SK-N-SH (cell line): ENCODE measurements around the gene TRIM46. TPM values are rescaled to one million over a fixed set of nuclear protein-coding genes. Genes with fewer than 3 reads are reported as not detected.
A peak's percentile ranks its signal among the peaks of the same experiment; 100 is the strongest.

Experiments
- CTCF ChIA-PET: fragments of 300-600, 350-600 bp; formaldehyde crosslinking; extraction: SDS; loops from one replicate; lab custom pipeline; 2021; lab: Yijun Ruan, JAX
- POLR2A ChIA-PET: fragments of 350-600 bp; sonication (Branson Sonifier 250); formaldehyde crosslinking; extraction: SDS; loops from one replicate; lab custom pipeline; 2020; ENCODE audit warnings: antibody characterized with exemption, inconsistent platforms; lab: Yijun Ruan, JAX
- DNase-seq: peaks from one replicate; pipeline ENCODE4 v3.0.0; 2012
- H2AFZ ChIP-seq: fragments of 200-600 bp; sonication (generic); 2 replicates; pipeline ENCODE4 v1.8.1; 2016; ENCODE audit warnings: antibody characterized with exemption, mild to moderate bottlenecking, low read depth
- H3F3A ChIP-seq: fragments of 200-600 bp; sonication (generic); replicated peaks from 2 replicates; pipeline ENCODE3; 2016; ENCODE audit warnings: antibody characterized with exemption, mild to moderate bottlenecking; ENCODE audit not compliant: insufficient read depth
- H3K27ac ChIP-seq, 2 experiments: fragments of 200-500 bp in 1 of 2; fragments of 200-600 bp in 1 of 2; sonication (Bioruptor generic) in 1 of 2; sonication (generic), shearing (Covaris generic) in 1 of 2; 2 replicates each; pipeline versions ENCODE4 v1.5.1 to v1.6.1; 2014 to 2016; ENCODE audit warnings: low read depth in 2 of 2, inconsistent platforms in 1 of 2, low read length in 1 of 2, mild to moderate bottlenecking in 1 of 2, mixed read lengths in 1 of 2
- H3K27me3 ChIP-seq: fragments of 200-600 bp; sonication (generic), shearing (Covaris generic); 2 replicates; pipeline ENCODE4 v1.6.1; 2016; ENCODE audit warnings: mixed run types; ENCODE audit not compliant: insufficient read depth
- H3K36me3 ChIP-seq, 2 experiments: fragments of 200-500 bp in 1 of 2; fragments of 200-600 bp in 1 of 2; sonication (Bioruptor generic) in 1 of 2; sonication (generic) in 1 of 2; replicated peaks in 1 of 2; 2 replicates each; pipeline versions ENCODE3 to v1.5.1; 2014 to 2016; ENCODE audit warnings: low read length in 1 of 2, mild to moderate bottlenecking in 1 of 2; ENCODE audit not compliant: insufficient read depth in 2 of 2, control insufficient read depth in 1 of 2
- H3K4me1 ChIP-seq, 2 experiments: fragments of 200-500 bp in 1 of 2; fragments of 200-600 bp in 1 of 2; sonication (Bioruptor generic) in 1 of 2; sonication (generic), shearing (Covaris generic) in 1 of 2; 2 replicates each; pipeline versions ENCODE4 v1.5.1 to v1.6.1; 2014 to 2016; ENCODE audit warnings: low read depth in 1 of 2, low read length in 1 of 2, mixed run types in 1 of 2; ENCODE audit not compliant: insufficient read depth in 2 of 2, control insufficient read depth in 1 of 2
- H3K4me2 ChIP-seq: fragments of 200-600 bp; sonication (generic), shearing (Covaris generic); 2 replicates; pipeline ENCODE4 v1.6.1; 2017; ENCODE audit warnings: mixed run types
- H3K4me3 ChIP-seq, 2 experiments: fragments of 200-500 bp in 1 of 2; fragments of 200-600 bp in 1 of 2; sonication (Bioruptor generic) in 1 of 2; sonication (generic), shearing (Covaris generic) in 1 of 2; 2 replicates each; pipeline versions ENCODE4 v1.5.1 to v1.8.1; 2014 to 2016; ENCODE audit warnings: low read depth in 2 of 2, inconsistent platforms in 1 of 2, low read length in 1 of 2, mild to moderate bottlenecking in 1 of 2, mixed read lengths in 1 of 2, moderate library complexity in 1 of 2
- H3K79me2 ChIP-seq: fragments of 200-600 bp; sonication (generic); 2 replicates; pipeline ENCODE4 v1.8.1; 2017; ENCODE audit warnings: mild to moderate bottlenecking; ENCODE audit not compliant: insufficient read depth
- H3K9ac ChIP-seq: fragments of 200-600 bp; sonication (generic); 2 replicates; pipeline ENCODE4 v1.6.1; 2017; ENCODE audit warnings: mixed run types
- H3K9me2 ChIP-seq: fragments of 200-600 bp; sonication (generic); 2 replicates; pipeline ENCODE4 v1.6.1; 2017; ENCODE audit warnings: mixed run types
- H3K9me3 ChIP-seq: fragments of 200-600 bp; sonication (generic); 2 replicates; pipeline ENCODE4 v1.6.1; 2017; ENCODE audit warnings: mixed run types, mild to moderate bottlenecking, moderate library complexity
- H4K20me1 ChIP-seq: fragments of 200-600 bp; sonication (generic); 2 replicates; pipeline ENCODE4 v1.6.1; 2017; ENCODE audit warnings: mild to moderate bottlenecking, mixed run types; ENCODE audit not compliant: insufficient read depth
- CTCF ChIP-seq: fragments of 200-600 bp; sonication (generic); IDR thresholded peaks from 2 replicates; pipeline ENCODE4 v1.6.1; 2017; ENCODE audit warnings: antibody characterized with exemption, mild to moderate bottlenecking, moderate library complexity
- FOSL2 ChIP-seq: IDR thresholded peaks from 2 replicates; pipeline ENCODE4 v1.4.0; 2012; ENCODE audit warnings: low read depth, mild to moderate bottlenecking, moderate library complexity, borderline replicate concordance
- FOXM1 ChIP-seq: IDR thresholded peaks from 2 replicates; pipeline ENCODE4 v1.4.0; 2012; ENCODE audit warnings: low read depth, mild to moderate bottlenecking
- MXI1 ChIP-seq: IDR thresholded peaks from 2 replicates; pipeline ENCODE4 v1.6.1; 2012; ENCODE audit warnings: mild to moderate bottlenecking, low read depth, low read length, improper control_type of control experiment
- RAD21 ChIP-seq: IDR thresholded peaks from 2 replicates; pipeline ENCODE4 v1.6.1; 2012; ENCODE audit warnings: mild to moderate bottlenecking, low read length
- RCOR1 ChIP-seq: fragments of 150-350 bp; IDR thresholded peaks from 2 replicates; pipeline ENCODE4 v1.6.1; 2017; ENCODE audit warnings: antibody characterized with exemption, low read length
- REST ChIP-seq: IDR thresholded peaks from 2 replicates; pipeline ENCODE4 v1.6.1; 2012; ENCODE audit warnings: mild to moderate bottlenecking, low read depth, low read length, moderate library complexity
- RFX5 ChIP-seq: IDR thresholded peaks from 2 replicates; pipeline ENCODE4 v1.6.1; 2012; ENCODE audit warnings: mild to moderate bottlenecking, improper control_type of control experiment, low read length
- RXRA ChIP-seq: IDR thresholded peaks from 2 replicates; pipeline ENCODE4 v1.4.0; 2012; ENCODE audit warnings: low read depth, mild to moderate bottlenecking, borderline replicate concordance
- SMC3 ChIP-seq: IDR thresholded peaks from 2 replicates; pipeline ENCODE4 v1.6.1; 2012; ENCODE audit warnings: low read depth, low read length, improper control_type of control experiment
- TAF1 ChIP-seq: IDR thresholded peaks from 2 replicates; pipeline ENCODE4 v1.6.1; 2012; ENCODE audit warnings: low read depth, mild to moderate bottlenecking, low read length, moderate library complexity, borderline replicate concordance
- WGBS: methylation state at CpG from one replicate; pipeline ENCODE4 v1.1.6; 2017; ENCODE audit warnings: low lambda C conversion rate; 5-methylcytosine and 5-hydroxymethylcytosine counted together
- polyA plus RNA-seq, 3 experiments: library from polyadenylated mRNA; depleted of rRNA; stranded (reverse); fragments of >200 nt; gene quantifications; 2 replicates each; pipeline ENCODE4 v1.2.3, GENCODE V29; 2012
- TF ChIP-seq, protein P1 (sequence below): IDR thresholded peaks from 2 replicates; pipeline ENCODE4 v1.4.0; 2012; ENCODE audit warnings: low read depth
- TF ChIP-seq, protein P2 (sequence below): IDR thresholded peaks from 2 replicates; pipeline ENCODE4 v1.4.0; 2012; ENCODE audit warnings: low read depth, borderline replicate concordance

Gene TRIM46
- polyA plus RNA-seq, 1 of the 3 experiments (the other 2 are of a cell fraction), result 12.7 TPM

- 87% methylated on average over 27 of the region's 27 CpGs for WGBS
- H3K9me3 ChIP-seq, result no peaks in the 10 kb centered on the region
- H3K27me3 ChIP-seq, result no peaks in the 10 kb centered on the region
- H3K9me2 ChIP-seq, result no peaks in the 10 kb centered on the region
- peaks cover 23% of the 10 kb centered on the region for H3F3A ChIP-seq
- no peak overlapping the region for H3K9ac ChIP-seq
- H3K4me1 ChIP-seq, result peaks cover 0 to 8% of the 10 kb centered on the region in 2 experiments; a peak in 1 of 4 replicates
- TF ChIP-seq, protein P1, sequence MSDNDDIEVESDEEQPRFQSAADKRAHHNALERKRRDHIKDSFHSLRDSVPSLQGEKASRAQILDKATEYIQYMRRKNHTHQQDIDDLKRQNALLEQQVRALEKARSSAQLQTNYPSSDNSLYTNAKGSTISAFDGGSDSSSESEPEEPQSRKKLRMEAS, result no peak
- TF ChIP-seq, protein P2, sequence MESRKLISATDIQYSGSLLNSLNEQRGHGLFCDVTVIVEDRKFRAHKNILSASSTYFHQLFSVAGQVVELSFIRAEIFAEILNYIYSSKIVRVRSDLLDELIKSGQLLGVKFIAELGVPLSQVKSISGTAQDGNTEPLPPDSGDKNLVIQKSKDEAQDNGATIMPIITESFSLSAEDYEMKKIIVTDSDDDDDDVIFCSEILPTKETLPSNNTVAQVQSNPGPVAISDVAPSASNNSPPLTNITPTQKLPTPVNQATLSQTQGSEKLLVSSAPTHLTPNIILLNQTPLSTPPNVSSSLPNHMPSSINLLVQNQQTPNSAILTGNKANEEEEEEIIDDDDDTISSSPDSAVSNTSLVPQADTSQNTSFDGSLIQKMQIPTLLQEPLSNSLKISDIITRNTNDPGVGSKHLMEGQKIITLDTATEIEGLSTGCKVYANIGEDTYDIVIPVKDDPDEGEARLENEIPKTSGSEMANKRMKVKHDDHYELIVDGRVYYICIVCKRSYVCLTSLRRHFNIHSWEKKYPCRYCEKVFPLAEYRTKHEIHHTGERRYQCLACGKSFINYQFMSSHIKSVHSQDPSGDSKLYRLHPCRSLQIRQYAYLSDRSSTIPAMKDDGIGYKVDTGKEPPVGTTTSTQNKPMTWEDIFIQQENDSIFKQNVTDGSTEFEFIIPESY, result no peak
- TF ChIP-seq RFX5, result no peak
- POLR2A ChIA-PET, result interaction anchor here (1.5 kb wide), 1 partner anchor 31 kb away, joined by 5 read pairs; the partner anchor contains the start of gene SLC50A1
- no peaks in the 10 kb centered on the region for H4K20me1 ChIP-seq
- CTCF ChIA-PET, result interaction anchor here (0.6 to 14.8 kb wide), 32 partner anchors 8 to 280 kb away, joined by 3 to 496 read pairs (median 6); partner anchors contain the start of genes ADAM15, DPM3, EFNA1 and PYGO2
- no peak overlapping the region for H2AFZ ChIP-seq
- peaks cover 15% of the 10 kb centered on the region for H3K79me2 ChIP-seq
- H3K4me2 ChIP-seq, result no peak overlapping the region
- peaks cover 16% of the 10 kb centered on the region in 2 experiments for H3K36me3 ChIP-seq
- H3K27ac ChIP-seq, result no peak overlapping the region
- DNase-seq, result peak; percentile 25
- H3K4me3 ChIP-seq, result no peak overlapping the region
Measured at GRCh38 chr1:155166471-155167165, 7.0 kb upstream of the TRIM46 start.

- Histone ChIP-seq H3K27me3 (no peaks in the 10 kb centered on the region), H3K4me3 (peak overlapping the region; percentile 17 to 36; a peak in 2 of 4 replicates), H3K4me2 (peak overlapping the region; percentile 75), H3K9ac (no peak overlapping the region), H3K4me1 (peaks cover 0 to 12% of the 10 kb centered on the region in 2 experiments; a peak in 3 of 4 replicates), H3K36me3 (peaks cover 16% of the 10 kb centered on the region in 2 experiments), H3K27ac (peak overlapping the region in 1 of 2 experiments; percentile 2; a peak in 2 of 4 replicates), H3K79me2 (peaks cover 23% of the 10 kb centered on the region), H4K20me1 (no peaks in the 10 kb centered on the region), H3K9me2 (no peaks in the 10 kb centered on the region), H2AFZ (peak overlapping the region; percentile 73), H3K9me3 (no peaks in the 10 kb centered on the region), H3F3A (peaks cover 30% of the 10 kb centered on the region)
- peak; percentile 89 for DNase-seq
- 8% methylated on average over 24 of the region's 28 CpGs for WGBS
- CTCF ChIA-PET, result interaction anchor here (0.6 to 14.8 kb wide), 49 partner anchors 7 to 838 kb away, joined by 3 to 496 read pairs (median 5); partner anchors contain the start of genes ADAM15, DPM3, EFNA1 and PYGO2
- POLR2A ChIA-PET, result interaction anchor here (0.7 to 1.7 kb wide), 4 partner anchors 32 to 197 kb away, joined by 3 to 6 read pairs (median 4); partner anchors contain the start of genes SHC1 and SLC50A1
- TF ChIP-seq RAD21 (peak; percentile 95), FOXM1 (no peak), TAF1 (peak; percentile 24; the same call in 1 of the 2 replicates), MXI1 (no peak; the same call in 1 of the 2 replicates), RCOR1 (no peak), RXRA (no peak), CTCF (peak; percentile 96), FOSL2 (no peak), SMC3 (peak; percentile 81), REST (no peak)
Measured at GRCh38 chr1:155167166-155168104, 6.2 kb upstream of the TRIM46 start.
